Activated CD8-positive, alpha-beta T cell treated with anti-CD3 and anti-CD28 coated beads for 36 hours (primary cell): ENCODE results near the gene ECHDC1. TPM values are rescaled to one million over a fixed set of nuclear protein-coding genes. Genes with fewer than 3 reads are reported as not detected.

Experiments
- ATAC-seq: fragments of 200-7000 bp; cut with Tn5 transposase; one replicate; pipeline ENCODE4 v1.10.0; 2021; ENCODE audit warnings: mild to moderate bottlenecking, moderate library complexity
- CTCF ChIA-PET: fragments of 350-600 bp; sonication (Branson Sonifier 250); formaldehyde crosslinking; loops from one replicate; lab custom pipeline; 2021; ENCODE audit warnings: antibody characterized with exemption; lab: Charles Lee
- POLR2A ChIA-PET: fragments of 350-600 bp; sonication (Branson Sonifier 250); formaldehyde crosslinking; loops from one replicate; lab custom pipeline; 2021; ENCODE audit warnings: antibody characterized with exemption; lab: Charles Lee
- DNase-seq: peaks from one replicate; pipeline ENCODE4 v3.0.0-alpha.2; 2020
- H3K27ac Mint-ChIP-seq: one replicate; pipeline ENCODE4 v1.8.0; 2021; ENCODE audit warnings: mild to moderate bottlenecking, mixed read lengths
- H3K27me3 Mint-ChIP-seq: one replicate; pipeline ENCODE4 v1.8.0; 2021; ENCODE audit warnings: mixed read lengths
- H3K36me3 Mint-ChIP-seq: one replicate; pipeline ENCODE4 v1.8.0; 2021; ENCODE audit warnings: low read depth, mixed read lengths
- H3K4me1 Mint-ChIP-seq: one replicate; pipeline ENCODE4 v1.8.0; 2021; ENCODE audit warnings: low read depth, mixed read lengths
- H3K4me3 Mint-ChIP-seq: one replicate; pipeline ENCODE4 v1.8.0; 2021; ENCODE audit warnings: mild to moderate bottlenecking, moderate library complexity, mixed read lengths
- H3K9me3 Mint-ChIP-seq: one replicate; pipeline ENCODE4 v1.8.0; 2021; ENCODE audit warnings: mixed read lengths
- CTCF ChIP-seq: fragments of 200-600 bp; IDR thresholded peaks from one replicate; pipeline ENCODE4 v1.8.0; 2022; ENCODE audit warnings: antibody characterized with exemption, mild to moderate bottlenecking
- intact Hi-C: fragments of 100-400 bp; cut with micrococcal nuclease; formaldehyde crosslinking; loops from one replicate; pipeline ENCODE4 v1.10.0; 2022
- total RNA-seq, 2 experiments: library from RNA; stranded (reverse); gene quantifications; one replicate each; pipeline ENCODE4 v1.2.3, GENCODE V29; 2021

ECHDC1 gene
- total RNA-seq, 2 experiments from 2014 or later: 50.2 to 51.1 TPM

- no peaks in the 10 kb centered on the region for H3K27me3 Mint-ChIP-seq
- H3K9me3 Mint-ChIP-seq: peaks cover 2% of the 10 kb centered on the region
- H3K27ac Mint-ChIP-seq: peak overlapping the region; percentile 38
- peaks cover 40% of the 10 kb centered on the region for H3K4me1 Mint-ChIP-seq
- no peak for TF ChIP-seq CTCF
- H3K36me3 Mint-ChIP-seq: peaks cover 44% of the 10 kb centered on the region
- intact Hi-C loops: no loop called here
- ChIA-PET POLR2A (no interaction called here), CTCF (interaction anchor here (1.6 to 3.7 kb wide), 2 partner anchors 22 to 228 kb away, joined by 7 to 18 read pairs; partner anchors contain the start of gene RNF146)
- peak; percentile 30 for ATAC-seq
- DNase-seq: no peak
- H3K4me3 Mint-ChIP-seq: no peak overlapping the region
These were observed 54.7 kb downstream of the ECHDC1 start for GRCh38 chr6:127288705-127289104.

GRCh38 chr6:127282184-127282583, 61.2 kb downstream of the ECHDC1 start:
- H3K4me3 Mint-ChIP-seq: no peak overlapping the region
- ATAC-seq (no peak), DNase-seq (no peak)
- no peaks in the 10 kb centered on the region for H3K9me3 Mint-ChIP-seq
- POLR2A ChIA-PET: interaction anchor here (2.4 kb wide), 1 partner anchor 15 kb away, joined by 5 read pairs; the partner anchor contains the start of gene RNF146
- no peak for TF ChIP-seq CTCF
- H3K27me3 Mint-ChIP-seq: no peaks in the 10 kb centered on the region
- H3K36me3 Mint-ChIP-seq: peaks cover 30% of the 10 kb centered on the region
- intact Hi-C loops: no loop called here
- H3K4me1 Mint-ChIP-seq: peaks cover 5% of the 10 kb centered on the region
- H3K27ac Mint-ChIP-seq: no peak overlapping the region
- CTCF ChIA-PET: interaction anchor here (1.2 to 2.7 kb wide), 3 partner anchors 13 to 234 kb away, joined by 4 to 9 read pairs (median 5); partner anchors contain the start of gene RNF146

- no peak for DNase-seq
- ChIA-PET POLR2A (interaction anchor here (0.7 to 2.4 kb wide), 2 partner anchors 13 to 25 kb away, joined by 3 to 5 read pairs; partner anchors contain the start of gene RNF146), CTCF (interaction anchor here (1.2 kb wide), 1 partner anchor 13 kb away, joined by 4 read pairs; the partner anchor contains the start of gene RNF146)
- Mint-ChIP-seq H3K4me1 (peaks cover 6% of the 10 kb centered on the region), H3K27ac (no peak overlapping the region), H3K4me3 (no peak overlapping the region), H3K36me3 (peaks cover 13% of the 10 kb centered on the region), H3K9me3 (no peaks in the 10 kb centered on the region), H3K27me3 (no peaks in the 10 kb centered on the region)
- intact Hi-C loops: no loop called here
- ATAC-seq: no peak
- TF ChIP-seq CTCF: no peak
These were observed 63.6 kb downstream of the ECHDC1 start for GRCh38 chr6:127279815-127280214.

- ChIA-PET POLR2A (no interaction called here), CTCF (interaction anchor here (1.0 to 1.6 kb wide), 2 partner anchors 12 to 46 kb away, joined by 3 to 4 read pairs; partner anchors contain the start of gene RNF146)
- intact Hi-C loops: no loop called here
- DNase-seq (no peak), ATAC-seq (no peak)
- Mint-ChIP-seq H3K9me3 (no peaks in the 10 kb centered on the region), H3K4me1 (peaks cover 16% of the 10 kb centered on the region), H3K36me3 (peaks cover 8% of the 10 kb centered on the region), H3K27me3 (no peaks in the 10 kb centered on the region), H3K4me3 (no peak overlapping the region), H3K27ac (no peak overlapping the region)
- no peak for TF ChIP-seq CTCF
These were observed 65.2 kb downstream of the ECHDC1 start for GRCh38 chr6:127277878-127278843.
